ENCODE results near the gene KRTAP3-1. TPM values are rescaled to one million over a fixed set of nuclear protein-coding genes. Genes with fewer than 3 reads are reported as not detected.

Gene KRTAP3-1
- total and polyA plus RNA-seq, 2 experiments from 2014 or later: not detected

DNA sequence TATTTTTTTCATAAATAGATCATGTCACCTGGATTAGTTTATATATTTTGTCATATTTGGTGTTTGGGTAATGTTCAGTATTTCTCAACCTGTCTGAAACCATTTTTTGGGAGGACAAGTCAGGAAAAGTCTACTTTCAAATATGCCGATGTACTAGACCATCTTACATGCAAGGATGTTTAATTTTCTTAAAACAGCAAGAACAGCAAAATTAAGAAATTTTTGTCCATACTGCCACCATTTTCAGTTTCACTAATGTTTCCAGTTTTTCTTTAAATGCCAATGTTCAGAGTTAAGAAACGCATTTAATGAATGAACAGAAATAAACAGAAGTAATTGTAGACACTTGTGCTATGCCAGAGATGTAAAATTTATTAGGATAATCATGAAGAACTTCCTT, 15.8 kb downstream of the KRTAP3-1 start:
- Histone ChIP-seq H3K4me1 (ENCODE audit: insufficient read depth) (no peaks in the 10 kb centered on the region), H3K9me2 (ENCODE audit: insufficient read depth) (0 out of 2 replicates have a peak, but pooled peaks cover 4% of the 10 kb centered on the region), H3K27ac (ENCODE audit: low read depth) (no peak overlapping the region), H3K36me3 (ENCODE audit: insufficient read depth) (no peaks in the 10 kb centered on the region), H3F3A (replicated peaks; ENCODE audit: low read depth) (no peaks in the 10 kb centered on the region), H3K4me2 (no peak overlapping the region), H3K4me3 (no peak overlapping the region), H3K79me2 (replicated peaks; ENCODE audit: insufficient read depth) (no peaks in the 10 kb centered on the region), H2AFZ (no peak overlapping the region), H4K20me1 (replicated peaks; ENCODE audit: insufficient read depth) (no peaks in the 10 kb centered on the region), H3K27me3 (ENCODE audit: insufficient read depth) (no peaks in the 10 kb centered on the region)
- Mint-ChIP-seq H3K4me1 (peaks cover 4% of the 10 kb centered on the region; the same call in 2 of the 3 replicates), H3K27ac (no peak overlapping the region), H3K27me3 (ENCODE audit: insufficient read depth, low read depth, poor library complexity) (no peaks in the 10 kb centered on the region), H3K4me3 (no peak overlapping the region), H3K9me3 (no peaks in the 10 kb centered on the region), H3K36me3 (ENCODE audit: low read depth) (no peaks in the 10 kb centered on the region)
- no peak for ATAC-seq
- TF ChIP-seq JUNB (IDR thresholded peaks at IDR 0.05; ENCODE audit: unreplicated experiment): no peak
- no peak for TF ChIP-seq ZNF114 (CRISPR knock-in tag; IDR thresholded peaks at IDR 0.05)
- no peak for TF ChIP-seq EZH2phosphoT487 (IDR thresholded peaks at IDR 0.05; ENCODE audit: unreplicated experiment)
- no peak for TF ChIP-seq NANOG (IDR thresholded peaks at IDR 0.05; ENCODE audit: borderline replicate concordance)
- TF ChIP-seq EZH2 (IDR thresholded peaks at IDR 0.05; ENCODE audit: low read depth, unreplicated experiment): no peak
- TF ChIP-seq, protein P1, sequence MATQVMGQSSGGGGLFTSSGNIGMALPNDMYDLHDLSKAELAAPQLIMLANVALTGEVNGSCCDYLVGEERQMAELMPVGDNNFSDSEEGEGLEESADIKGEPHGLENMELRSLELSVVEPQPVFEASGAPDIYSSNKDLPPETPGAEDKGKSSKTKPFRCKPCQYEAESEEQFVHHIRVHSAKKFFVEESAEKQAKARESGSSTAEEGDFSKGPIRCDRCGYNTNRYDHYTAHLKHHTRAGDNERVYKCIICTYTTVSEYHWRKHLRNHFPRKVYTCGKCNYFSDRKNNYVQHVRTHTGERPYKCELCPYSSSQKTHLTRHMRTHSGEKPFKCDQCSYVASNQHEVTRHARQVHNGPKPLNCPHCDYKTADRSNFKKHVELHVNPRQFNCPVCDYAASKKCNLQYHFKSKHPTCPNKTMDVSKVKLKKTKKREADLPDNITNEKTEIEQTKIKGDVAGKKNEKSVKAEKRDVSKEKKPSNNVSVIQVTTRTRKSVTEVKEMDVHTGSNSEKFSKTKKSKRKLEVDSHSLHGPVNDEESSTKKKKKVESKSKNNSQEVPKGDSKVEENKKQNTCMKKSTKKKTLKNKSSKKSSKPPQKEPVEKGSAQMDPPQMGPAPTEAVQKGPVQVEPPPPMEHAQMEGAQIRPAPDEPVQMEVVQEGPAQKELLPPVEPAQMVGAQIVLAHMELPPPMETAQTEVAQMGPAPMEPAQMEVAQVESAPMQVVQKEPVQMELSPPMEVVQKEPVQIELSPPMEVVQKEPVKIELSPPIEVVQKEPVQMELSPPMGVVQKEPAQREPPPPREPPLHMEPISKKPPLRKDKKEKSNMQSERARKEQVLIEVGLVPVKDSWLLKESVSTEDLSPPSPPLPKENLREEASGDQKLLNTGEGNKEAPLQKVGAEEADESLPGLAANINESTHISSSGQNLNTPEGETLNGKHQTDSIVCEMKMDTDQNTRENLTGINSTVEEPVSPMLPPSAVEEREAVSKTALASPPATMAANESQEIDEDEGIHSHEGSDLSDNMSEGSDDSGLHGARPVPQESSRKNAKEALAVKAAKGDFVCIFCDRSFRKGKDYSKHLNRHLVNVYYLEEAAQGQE (IDR thresholded peaks at IDR 0.05; ENCODE audit: unreplicated experiment): no peak
- no peak for TF ChIP-seq STAT1 (IDR thresholded peaks at IDR 0.05; ENCODE audit: unreplicated experiment)
- TF ChIP-seq, protein P2, sequence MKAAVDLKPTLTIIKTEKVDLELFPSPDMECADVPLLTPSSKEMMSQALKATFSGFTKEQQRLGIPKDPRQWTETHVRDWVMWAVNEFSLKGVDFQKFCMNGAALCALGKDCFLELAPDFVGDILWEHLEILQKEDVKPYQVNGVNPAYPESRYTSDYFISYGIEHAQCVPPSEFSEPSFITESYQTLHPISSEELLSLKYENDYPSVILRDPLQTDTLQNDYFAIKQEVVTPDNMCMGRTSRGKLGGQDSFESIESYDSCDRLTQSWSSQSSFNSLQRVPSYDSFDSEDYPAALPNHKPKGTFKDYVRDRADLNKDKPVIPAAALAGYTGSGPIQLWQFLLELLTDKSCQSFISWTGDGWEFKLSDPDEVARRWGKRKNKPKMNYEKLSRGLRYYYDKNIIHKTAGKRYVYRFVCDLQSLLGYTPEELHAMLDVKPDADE (IDR thresholded peaks at IDR 0.05): no peak
- TF ChIP-seq, protein P3, sequence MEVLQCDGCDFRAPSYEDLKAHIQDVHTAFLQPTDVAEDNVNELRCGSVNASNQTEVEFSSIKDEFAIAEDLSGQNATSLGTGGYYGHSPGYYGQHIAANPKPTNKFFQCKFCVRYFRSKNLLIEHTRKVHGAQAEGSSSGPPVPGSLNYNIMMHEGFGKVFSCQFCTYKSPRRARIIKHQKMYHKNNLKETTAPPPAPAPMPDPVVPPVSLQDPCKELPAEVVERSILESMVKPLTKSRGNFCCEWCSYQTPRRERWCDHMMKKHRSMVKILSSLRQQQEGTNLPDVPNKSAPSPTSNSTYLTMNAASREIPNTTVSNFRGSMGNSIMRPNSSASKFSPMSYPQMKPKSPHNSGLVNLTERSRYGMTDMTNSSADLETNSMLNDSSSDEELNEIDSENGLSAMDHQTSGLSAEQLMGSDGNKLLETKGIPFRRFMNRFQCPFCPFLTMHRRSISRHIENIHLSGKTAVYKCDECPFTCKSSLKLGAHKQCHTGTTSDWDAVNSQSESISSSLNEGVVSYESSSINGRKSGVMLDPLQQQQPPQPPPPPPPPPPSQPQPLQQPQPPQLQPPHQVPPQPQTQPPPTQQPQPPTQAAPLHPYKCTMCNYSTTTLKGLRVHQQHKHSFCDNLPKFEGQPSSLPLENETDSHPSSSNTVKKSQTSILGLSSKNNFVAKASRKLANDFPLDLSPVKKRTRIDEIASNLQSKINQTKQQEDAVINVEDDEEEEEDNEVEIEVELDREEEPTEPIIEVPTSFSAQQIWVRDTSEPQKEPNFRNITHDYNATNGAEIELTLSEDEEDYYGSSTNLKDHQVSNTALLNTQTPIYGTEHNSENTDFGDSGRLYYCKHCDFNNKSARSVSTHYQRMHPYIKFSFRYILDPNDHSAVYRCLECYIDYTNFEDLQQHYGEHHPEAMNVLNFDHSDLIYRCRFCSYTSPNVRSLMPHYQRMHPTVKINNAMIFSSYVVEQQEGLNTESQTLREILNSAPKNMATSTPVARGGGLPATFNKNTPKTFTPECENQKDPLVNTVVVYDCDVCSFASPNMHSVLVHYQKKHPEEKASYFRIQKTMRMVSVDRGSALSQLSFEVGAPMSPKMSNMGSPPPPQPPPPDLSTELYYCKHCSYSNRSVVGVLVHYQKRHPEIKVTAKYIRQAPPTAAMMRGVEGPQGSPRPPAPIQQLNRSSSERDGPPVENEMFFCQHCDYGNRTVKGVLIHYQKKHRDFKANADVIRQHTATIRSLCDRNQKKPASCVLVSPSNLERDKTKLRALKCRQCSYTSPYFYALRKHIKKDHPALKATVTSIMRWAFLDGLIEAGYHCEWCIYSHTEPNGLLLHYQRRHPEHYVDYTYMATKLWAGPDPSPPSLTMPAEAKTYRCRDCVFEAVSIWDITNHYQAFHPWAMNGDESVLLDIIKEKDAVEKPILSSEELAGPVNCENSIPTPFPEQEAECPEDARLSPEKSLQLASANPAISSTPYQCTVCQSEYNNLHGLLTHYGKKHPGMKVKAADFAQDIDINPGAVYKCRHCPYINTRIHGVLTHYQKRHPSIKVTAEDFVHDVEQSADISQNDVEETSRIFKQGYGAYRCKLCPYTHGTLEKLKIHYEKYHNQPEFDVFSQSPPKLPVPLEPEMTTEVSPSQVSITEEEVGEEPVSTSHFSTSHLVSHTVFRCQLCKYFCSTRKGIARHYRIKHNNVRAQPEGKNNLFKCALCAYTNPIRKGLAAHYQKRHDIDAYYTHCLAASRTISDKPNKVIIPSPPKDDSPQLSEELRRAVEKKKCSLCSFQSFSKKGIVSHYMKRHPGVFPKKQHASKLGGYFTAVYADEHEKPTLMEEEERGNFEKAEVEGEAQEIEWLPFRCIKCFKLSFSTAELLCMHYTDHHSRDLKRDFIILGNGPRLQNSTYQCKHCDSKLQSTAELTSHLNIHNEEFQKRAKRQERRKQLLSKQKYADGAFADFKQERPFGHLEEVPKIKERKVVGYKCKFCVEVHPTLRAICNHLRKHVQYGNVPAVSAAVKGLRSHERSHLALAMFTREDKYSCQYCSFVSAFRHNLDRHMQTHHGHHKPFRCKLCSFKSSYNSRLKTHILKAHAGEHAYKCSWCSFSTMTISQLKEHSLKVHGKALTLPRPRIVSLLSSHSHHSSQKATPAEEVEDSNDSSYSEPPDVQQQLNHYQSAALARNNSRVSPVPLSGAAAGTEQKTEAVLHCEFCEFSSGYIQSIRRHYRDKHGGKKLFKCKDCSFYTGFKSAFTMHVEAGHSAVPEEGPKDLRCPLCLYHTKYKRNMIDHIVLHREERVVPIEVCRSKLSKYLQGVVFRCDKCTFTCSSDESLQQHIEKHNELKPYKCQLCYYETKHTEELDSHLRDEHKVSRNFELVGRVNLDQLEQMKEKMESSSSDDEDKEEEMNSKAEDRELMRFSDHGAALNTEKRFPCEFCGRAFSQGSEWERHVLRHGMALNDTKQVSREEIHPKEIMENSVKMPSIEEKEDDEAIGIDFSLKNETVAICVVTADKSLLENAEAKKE (CRISPR knock-in tag; IDR thresholded peaks at IDR 0.05): no peak
- TF ChIP-seq CREB1 (CRISPR knock-in tag; IDR thresholded peaks at IDR 0.05; ENCODE audit: low read depth): no peak
- TF ChIP-seq POLR2AphosphoS5 (IDR thresholded peaks at IDR 0.05; ENCODE audit: low read depth): no peak
- TF ChIP-seq ZNF331 (CRISPR knock-in tag; IDR thresholded peaks at IDR 0.05; ENCODE audit: low read depth): no peak
- no peak for DNase-seq (ENCODE audit: low spot score)
